ENCODE results near the gene UNC13B.

DNA sequence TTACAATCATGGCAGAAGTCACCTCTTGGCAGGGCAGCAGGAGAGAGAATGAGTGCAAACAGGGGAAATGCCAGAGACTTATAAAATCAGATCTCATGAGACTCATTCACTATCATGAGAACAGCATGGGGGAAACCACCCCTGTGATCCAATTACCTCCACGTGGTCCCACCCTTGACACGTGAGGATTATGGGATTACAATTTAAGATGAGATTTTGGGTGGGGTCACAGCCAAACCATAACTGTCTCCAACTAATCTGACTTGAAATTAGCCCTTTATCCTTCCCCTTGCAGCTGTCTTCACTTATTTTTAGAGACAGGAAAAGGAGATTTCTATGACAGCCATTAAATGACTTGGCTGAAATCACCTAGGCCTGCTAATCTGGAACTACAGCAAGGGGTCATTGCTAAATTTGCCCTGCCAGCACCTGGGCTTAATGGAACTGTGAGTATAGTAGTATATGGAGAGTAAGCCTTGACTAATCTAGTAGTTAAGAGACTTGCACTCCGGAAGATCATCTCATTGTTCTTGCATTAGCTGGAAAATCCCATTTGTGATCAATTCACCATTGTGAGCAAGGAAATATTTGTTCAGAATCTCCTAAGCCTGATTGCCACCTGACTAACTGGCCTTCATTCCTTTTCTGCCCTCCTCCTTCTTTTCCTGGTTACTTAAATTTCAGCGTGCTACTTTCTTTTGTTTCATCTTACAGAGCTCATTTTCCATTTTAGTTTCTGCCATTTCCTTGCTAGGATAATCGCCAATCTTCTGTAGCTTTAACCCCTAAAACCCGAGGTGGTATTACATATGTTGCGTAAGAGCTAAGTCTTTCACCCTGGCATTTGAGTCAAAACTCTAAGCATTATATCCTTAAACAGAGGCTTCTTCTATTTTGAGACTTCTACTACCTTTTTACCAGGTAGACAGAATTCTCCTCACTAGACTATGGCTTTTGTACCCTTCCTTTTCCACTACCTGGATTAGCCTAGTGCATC is 262.8 kb downstream of the UNC13B start:
- TF ChIP-seq, protein P1, sequence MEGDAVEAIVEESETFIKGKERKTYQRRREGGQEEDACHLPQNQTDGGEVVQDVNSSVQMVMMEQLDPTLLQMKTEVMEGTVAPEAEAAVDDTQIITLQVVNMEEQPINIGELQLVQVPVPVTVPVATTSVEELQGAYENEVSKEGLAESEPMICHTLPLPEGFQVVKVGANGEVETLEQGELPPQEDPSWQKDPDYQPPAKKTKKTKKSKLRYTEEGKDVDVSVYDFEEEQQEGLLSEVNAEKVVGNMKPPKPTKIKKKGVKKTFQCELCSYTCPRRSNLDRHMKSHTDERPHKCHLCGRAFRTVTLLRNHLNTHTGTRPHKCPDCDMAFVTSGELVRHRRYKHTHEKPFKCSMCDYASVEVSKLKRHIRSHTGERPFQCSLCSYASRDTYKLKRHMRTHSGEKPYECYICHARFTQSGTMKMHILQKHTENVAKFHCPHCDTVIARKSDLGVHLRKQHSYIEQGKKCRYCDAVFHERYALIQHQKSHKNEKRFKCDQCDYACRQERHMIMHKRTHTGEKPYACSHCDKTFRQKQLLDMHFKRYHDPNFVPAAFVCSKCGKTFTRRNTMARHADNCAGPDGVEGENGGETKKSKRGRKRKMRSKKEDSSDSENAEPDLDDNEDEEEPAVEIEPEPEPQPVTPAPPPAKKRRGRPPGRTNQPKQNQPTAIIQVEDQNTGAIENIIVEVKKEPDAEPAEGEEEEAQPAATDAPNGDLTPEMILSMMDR (IDR thresholded peaks at IDR 0.05): no peak
- no peak for TF ChIP-seq POLR2A (IDR thresholded peaks at IDR 0.05)
